COLO829 (cell line): Measurements from ENCODE around the gene DNAJB1.
"Not testable (repeated sequence)": the region's sequence is repeated elsewhere in the genome, so short reads cannot be mapped to it uniquely, and the experiment has no call there.

Experiments used
- DNase-seq: peaks from one replicate; pipeline ENCODE4 v3.0.0; 2012; ENCODE audit warnings: low spot score

The DNAJB1 gene

GRCh38 chr19:14519860-14520407, 1.7 kb upstream of the DNAJB1 start:
- peak; percentile 94 for DNase-seq

GRCh38 chr19:14519245-14519859, 1.2 kb upstream of the DNAJB1 start:
- DNase-seq = no peak

- DNase-seq = no peak
Observed at GRCh38 chr19:14517446-14517839, 754 bp downstream of the DNAJB1 start.

GRCh38 chr19:14516746-14517438, 1.3 kb downstream of the DNAJB1 start:
- DNase-seq = no peak

- no peak for DNase-seq
Observed at GRCh38 chr19:14516048-14516534, 2.1 kb downstream of the DNAJB1 start.

GRCh38 chr19:14515501-14516047, 2.6 kb downstream of the DNAJB1 start:
- DNase-seq = no peak

- DNase-seq = no peak
Observed at GRCh38 chr19:14514215-14514863, 3.9 kb downstream of the DNAJB1 start.

GRCh38 chr19:14512406-14512961, 5.7 kb downstream of the DNAJB1 start:
- no peak for DNase-seq

GRCh38 chr19:14511229-14511593, 7.0 kb downstream of the DNAJB1 start:
- DNase-seq = no peak

- DNase-seq = no peak
Observed at GRCh38 chr19:14510311-14511228, 7.6 kb downstream of the DNAJB1 start.

- DNase-seq = no peak
Observed at GRCh38 chr19:14507704-14508542, 10.3 kb downstream of the DNAJB1 start.

- DNase-seq = no peak
Observed at GRCh38 chr19:14505488-14506239, 12.5 kb downstream of the DNAJB1 start.

- not testable (repeated sequence) for DNase-seq
Observed at GRCh38 chr19:14504575-14504974, 13.6 kb downstream of the DNAJB1 start.

- no peak for DNase-seq
Observed at GRCh38 chr19:14503285-14503684, 14.9 kb downstream of the DNAJB1 start.

- DNase-seq = no peak
Observed at GRCh38 chr19:14502334-14503092, 15.7 kb downstream of the DNAJB1 start.

GRCh38 chr19:14497228-14497921, 20.8 kb downstream of the DNAJB1 start:
- DNase-seq = peak; percentile 78

- DNase-seq = no peak
Observed at GRCh38 chr19:14496834-14497227, 21.4 kb downstream of the DNAJB1 start.
